GM12801 (cell line): ENCODE data around the gene SCTR.

Experiments used
- CTCF ChIP-seq: IDR thresholded peaks from one replicate; pipeline ENCODE4 v1.5.1; 2011; ENCODE audit warnings: control low read depth; ENCODE audit not compliant: insufficient read length; ENCODE audit errors: extremely low read depth

Gene SCTR

GRCh38 chr2:119440501-119440870, 83.8 kb downstream of the SCTR start:
- TF ChIP-seq CTCF = no peak

GRCh38 chr2:119439574-119440500, 84.4 kb downstream of the SCTR start:
- TF ChIP-seq CTCF = no peak

GRCh38 chr2:119438726-119439284, 85.5 kb downstream of the SCTR start:
- no peak for TF ChIP-seq CTCF

- no peak for TF ChIP-seq CTCF
These were observed 86.1 kb downstream of the SCTR start for GRCh38 chr2:119438128-119438656.

GRCh38 chr2:119436993-119437772, 87.1 kb downstream of the SCTR start:
- no peak for TF ChIP-seq CTCF

- no peak for TF ChIP-seq CTCF
These were observed 88.4 kb downstream of the SCTR start for GRCh38 chr2:119435953-119436297.
